Heart right ventricle (tissue), 16 donors: ENCODE data around the gene PPBP. TPM values are rescaled to one million over a fixed set of nuclear protein-coding genes. Genes with fewer than 3 reads are reported as not detected.
A peak's percentile ranks its signal among the peaks of the same experiment; 100 is the strongest.

ENCODE experiments used
- ATAC-seq, 8 donors: fragments of 200-7000 bp; cut with Tn5 transposase; one replicate each; pipeline ENCODE4 v1.9.1; 2020; ENCODE audit warnings: mild to moderate bottlenecking in 8 of 8, moderate library complexity in 8 of 8, moderate number of reproducible peaks in 1 of 8
- DNase-seq, 2 donors: peaks; one replicate each; pipeline ENCODE4 v3.0.0-alpha.2; 2020
- H3K27ac ChIP-seq, 10 donors: fragments of 200-600 bp; sonication (generic) in 2 of 10; one replicate each; pipeline versions ENCODE4 v1.5.0 to v1.8.0; 2020 to 2022; ENCODE audit warnings: mild to moderate bottlenecking in 3 of 10
- H3K27me3 ChIP-seq, 7 donors: fragments of 200-600 bp; one replicate each; pipeline ENCODE4 v1.8.0; 2021 to 2022; ENCODE audit warnings: mild to moderate bottlenecking in 2 of 7
- H3K36me3 ChIP-seq, 9 donors: fragments of 200-600 bp; sonication (generic) in 1 of 9; one replicate each; pipeline versions ENCODE4 v1.5.0 to v1.8.0; 2020 to 2022; ENCODE audit warnings: mild to moderate bottlenecking in 2 of 9
- H3K4me1 ChIP-seq, 9 donors: fragments of 200-600 bp; sonication (generic) in 1 of 9; one replicate each; pipeline versions ENCODE4 v1.5.0 to v1.8.0; 2020 to 2022; ENCODE audit warnings: mild to moderate bottlenecking in 4 of 9
- H3K4me3 ChIP-seq, 10 donors: fragments of 200-600 bp; sonication (generic) in 2 of 10; one replicate each; pipeline versions ENCODE4 v1.5.0 to v1.8.0; 2020 to 2022; ENCODE audit warnings: mild to moderate bottlenecking in 7 of 10, moderate library complexity in 2 of 10
- H3K9me3 ChIP-seq, 11 donors: fragments of 200-600 bp in 10 of 11; sonication (generic) in 2 of 11; one replicate each; pipeline versions ENCODE4 v1.5.0 to v1.8.0; 2013 to 2022; ENCODE audit warnings: mild to moderate bottlenecking in 2 of 11, control low read depth in 1 of 11, moderate library complexity in 1 of 11
- CTCF ChIP-seq, 9 donors: fragments of 200-600 bp; sonication (generic) in 2 of 9; IDR thresholded peaks; one replicate each; pipeline versions ENCODE4 v1.5.0 to v1.8.0; 2021 to 2022; ENCODE audit warnings: antibody characterized with exemption in 9 of 9, mild to moderate bottlenecking in 5 of 9, moderate library complexity in 1 of 9
- WGBS, 2 donors: extraction: QIAGEN DNeasy Blood & Tissue Kit; methylation state at CpG; one replicate each; pipeline ENCODE4 v1.1.7; 2013; ENCODE audit warnings: inconsistent platforms in 1 of 2; 5-methylcytosine and 5-hydroxymethylcytosine counted together
- intact Hi-C, 10 donors: fragments of 100-400 bp; cut with DNase I; formaldehyde crosslinking; loops; one replicate each; pipeline versions ENCODE4 v1.11.1 to v1.14.2; 2022
- polyA plus RNA-seq, 2 donors: library from polyadenylated mRNA; stranded (reverse); fragments of 200-250 nt; gene quantifications; one replicate each; pipeline ENCODE4 v1.2.3, GENCODE V29; 2013
- total RNA-seq, 10 donors: library from RNA; stranded (reverse); fragmentation: NEBNext Ultra II Directional in 3 of 10; extraction: Animal tissue kit (Norgen Biotek cat#: 25700) in 3 of 10; gene quantifications; one replicate each; pipeline versions ENCODE4 v1.2.1 to v1.2.4, GENCODE V29; 2021 to 2023
- donor health status: Arrhythmogenic right ventricular cardiomyopathy.
- donor health status: ischemic (EF 13 %, LVEDD 7.1; RV severe dilation, severe dysfunction).
- donor health status: healthy with polysubstance abuse.
- donor health status: DM: no; HTN: yes; CAD: no.
- donor health status: DM: no; HTN: no; CAD: no.
- donor health status: ischemic (EF 25% LVEDD 6.9; RV normal size, moderate dysfunction).
- donor health status: ischemic (EF 25% LVEDD 5.7; RV mildly dilated, moderate dysfunction).
- donor health status: healthy.
- donor health status: DM: yes; HTN: yes; CAD: no.
- donor health status: Ischemic cardiomyopathy.
- donor health status: ischemic (EF 35%, LVEDD 5.7; RV mildly dilated, moderate dysfunction).
- donor health status: nonischemic (EF 11% LVEDD 7.7; RV severe dilation, severe dysfunction).
- donor health status: DM: yes; HTN: yes; CAD: no.
- donor health status: PGD.
- donor health status: ischemic (EF 29% LVEDD 5.4; RV normal size, mild dysfunction).
- donor health status: nonischemic (EF 23%, LVEDD 6.1; RV moderate dilation, normal function).

The PPBP gene
- total and polyA plus RNA-seq, 12 donors: 0.42 to 1.5 (median 0.54) TPM; not detected in 4

GRCh38 chr4:74015126-74015780, 27.3 kb upstream of the PPBP start:
- no peak for ATAC-seq
- no peak for TF ChIP-seq CTCF (IDR thresholded peaks at IDR 0.05)
- H3K4me3 ChIP-seq: no peak overlapping the region
- no peaks in the 10 kb centered on the region for H3K27me3 ChIP-seq
- no peak for DNase-seq
- no peaks in the 10 kb centered on the region for H3K9me3 ChIP-seq
- H3K4me1 ChIP-seq: peaks cover 0 to 7% (median 0%) of the 10 kb centered on the region in 9 donors
- peak overlapping the region in 1 of 10 donors; percentile 11 for H3K27ac ChIP-seq
- intact Hi-C loops: no loop called here
- 87 to 88% methylated on average over 3 of the region's 3 CpGs for WGBS, 2 donors
- H3K36me3 ChIP-seq: no peaks in the 10 kb centered on the region

- peaks cover 0 to 7% (median 0%) of the 10 kb centered on the region in 9 donors for H3K4me1 ChIP-seq
- H3K36me3 ChIP-seq: no peaks in the 10 kb centered on the region
- H3K4me3 ChIP-seq: no peak overlapping the region
- DNase-seq (no peak), ATAC-seq (no peak)
- 17 to 21% methylated on average over 1 of the region's 1 CpG for WGBS, 2 donors
- H3K27ac ChIP-seq: no peak overlapping the region
- intact Hi-C loops: no loop called here
- no peaks in the 10 kb centered on the region for H3K27me3 ChIP-seq
- TF ChIP-seq CTCF (IDR thresholded peaks at IDR 0.05): no peak
- no peaks in the 10 kb centered on the region for H3K9me3 ChIP-seq
Measured at GRCh38 chr4:74014332-74014731, 26.3 kb upstream of the PPBP start.

GRCh38 chr4:74013264-74013663, 25.3 kb upstream of the PPBP start:
- no peak for TF ChIP-seq CTCF (IDR thresholded peaks at IDR 0.05)
- no peak for ATAC-seq
- WGBS, 2 donors: 67 to 82% methylated on average over 2 of the region's 2 CpGs

GRCh38 chr4:74012130-74012529, 24.1 kb upstream of the PPBP start:
- 80 to 88% methylated on average over 4 of the region's 4 CpGs for WGBS, 2 donors
- intact Hi-C loops: no loop called here
- ATAC-seq: no peak
- no peaks in the 10 kb centered on the region for H3K9me3 ChIP-seq
- no peak overlapping the region for H3K4me3 ChIP-seq
- H3K36me3 ChIP-seq: no peaks in the 10 kb centered on the region
- no peak for TF ChIP-seq CTCF (IDR thresholded peaks at IDR 0.05)
- H3K27me3 ChIP-seq: no peaks in the 10 kb centered on the region
- H3K4me1 ChIP-seq: no peaks in the 10 kb centered on the region
- H3K27ac ChIP-seq: no peak overlapping the region
- no peak for DNase-seq

More at GRCh38 chr4:74013264-74013663, 25.3 kb upstream of the PPBP start:
- no peaks in the 10 kb centered on the region for H3K36me3 ChIP-seq
- no peak for DNase-seq
- H3K27ac ChIP-seq: no peak overlapping the region
- no peaks in the 10 kb centered on the region for H3K27me3 ChIP-seq
- H3K4me1 ChIP-seq: peaks cover 0 to 2% (median 0%) of the 10 kb centered on the region in 9 donors
- no peaks in the 10 kb centered on the region for H3K9me3 ChIP-seq
- intact Hi-C loops: no loop called here
- no peak overlapping the region for H3K4me3 ChIP-seq
